HepG2 (cell line): ENCODE results near the gene BID. TPM values are rescaled to one million over a fixed set of nuclear protein-coding genes. Genes with fewer than 3 reads are reported as not detected.

ENCODE experiments used
- ATAC-seq: fragments of 200-7000 bp; cut with Tn5 transposase; 3 replicates; pipeline ENCODE4 v1.9.1; 2020; ENCODE audit warnings: mild to moderate bottlenecking, moderate library complexity
- BruUV-seq: library from RNA; stranded (reverse); fragments of 400-500 nt; replicated peaks from 2 replicates; lab custom pipeline; 2021; lab: Mats Ljungman, UMichigan
- CTCF ChIA-PET: fragments of 300-600 bp; formaldehyde crosslinking; extraction: SDS; loops from one replicate; lab custom pipeline; 2021; ENCODE audit warnings: low total read pairs, inconsistent platforms, low intra/inter-chr PET ratio; lab: Yijun Ruan, JAX
- POLR2A ChIA-PET: fragments of 350-600 bp; sonication (Branson Sonifier 250); formaldehyde crosslinking; loops from one replicate; lab custom pipeline; 2020; ENCODE audit warnings: antibody characterized with exemption, inconsistent platforms; lab: Yijun Ruan, JAX
- DNase-seq: peaks from one replicate; pipeline ENCODE4 v3.0.0-alpha.2; 2015; ENCODE audit warnings: low spot score
- FAIRE-seq: peaks from 3 replicates; lab custom pipeline; 2011; peaks lifted over from hg19 to GRCh38; lab: Jason Lieb, UNC
- H2AFZ ChIP-seq: one replicate; pipeline ENCODE4 v1.6.1; 2011; ENCODE audit warnings: low read length, inconsistent platforms
- H3K27ac ChIP-seq: fragments of 300-600 bp; 3 replicates; pipeline ENCODE4 v1.8.0; 2011; ENCODE audit warnings: mixed run types, mild to moderate bottlenecking, mixed read lengths, low read length, inconsistent platforms; ENCODE audit not compliant: insufficient read depth; ENCODE audit errors: extremely low read length
- H3K27me3 ChIP-seq, 2 experiments: fragments of 200-600 bp in 1 of 2; 2 replicates in 1 of 2; 3 replicates in 1 of 2; pipeline versions ENCODE4 v1.6.0 to v1.8.0; 2011; ENCODE audit warnings: low read length in 2 of 2, mild to moderate bottlenecking in 2 of 2, moderate library complexity in 2 of 2, inconsistent platforms in 1 of 2; ENCODE audit not compliant: insufficient read depth in 2 of 2, control insufficient read depth in 1 of 2
- H3K36me3 ChIP-seq, 2 experiments: fragments of 200-600 bp in 1 of 2; replicated peaks in 1 of 2; 2 replicates in 1 of 2; 3 replicates in 1 of 2; pipeline versions ENCODE4 v1.5.1 to v1.8.0; 2011; ENCODE audit warnings: low read length in 2 of 2, inconsistent platforms in 1 of 2; ENCODE audit not compliant: insufficient read depth in 2 of 2, control insufficient read depth in 1 of 2
- H3K4me1 ChIP-seq: 2 replicates; pipeline ENCODE4 v1.5.1; 2012; ENCODE audit warnings: low read length, inconsistent platforms; ENCODE audit not compliant: insufficient read depth
- H3K4me2 ChIP-seq: 2 replicates; pipeline ENCODE4 v1.6.0; 2011; ENCODE audit warnings: low read depth, low read length, inconsistent platforms
- H3K4me3 ChIP-seq, 3 experiments: fragments of 200-600 bp in 1 of 3; sonication (generic), shearing (Covaris generic) in 1 of 3; replicated peaks in 1 of 3; 2 replicates each; pipeline ENCODE4 v1.5.1; 2011 to 2016; ENCODE audit warnings: low read length in 3 of 3, inconsistent platforms in 2 of 3, low read depth in 2 of 3, mild to moderate bottlenecking in 2 of 3, control low read depth in 1 of 3, mixed read lengths in 1 of 3; ENCODE audit not compliant: insufficient read depth in 1 of 3
- H3K79me2 ChIP-seq: one replicate; pipeline ENCODE4 v1.6.1; 2011; ENCODE audit warnings: low read length, inconsistent platforms; ENCODE audit not compliant: insufficient read depth
- H3K9ac ChIP-seq: 2 replicates; pipeline ENCODE4 v1.6.0; 2011; ENCODE audit warnings: mild to moderate bottlenecking, low read depth, low read length, inconsistent platforms; ENCODE audit not compliant: insufficient read depth
- H3K9me3 ChIP-seq: 2 replicates; pipeline ENCODE4 v1.5.1; 2012; ENCODE audit warnings: mild to moderate bottlenecking, low read length
- H4K20me1 ChIP-seq: 2 replicates; pipeline ENCODE4 v1.6.0; 2011; ENCODE audit warnings: inconsistent platforms, mild to moderate bottlenecking, low read length, moderate library complexity; ENCODE audit not compliant: insufficient read depth
- ATRX ChIP-seq: sonication (generic); formaldehyde crosslinking; IDR thresholded peaks from 2 replicates; pipeline ENCODE4 v1.4.0; 2020; ENCODE audit warnings: missing genetic modification reagents, borderline replicate concordance
- GATAD2A ChIP-seq: IDR thresholded peaks from 2 replicates; pipeline ENCODE4 v1.6.1; 2016
- IRX3 ChIP-seq: sonication (generic); formaldehyde crosslinking; IDR thresholded peaks from 2 replicates; pipeline ENCODE4 v1.8.1; 2023; ENCODE audit warnings: mild to moderate bottlenecking, low read depth, missing genetic modification reagents, borderline replicate concordance
- MAF1 ChIP-seq: sonication (generic); formaldehyde crosslinking; IDR thresholded peaks from 2 replicates; pipeline ENCODE4 v1.5.0; 2020; ENCODE audit warnings: missing genetic modification reagents, borderline replicate concordance
- MZF1 ChIP-seq: sonication (generic); formaldehyde crosslinking; IDR thresholded peaks from 2 replicates; pipeline ENCODE4 v1.8.1; 2023; ENCODE audit warnings: mild to moderate bottlenecking, missing genetic modification reagents, borderline replicate concordance
- NFE2L1 ChIP-seq: sonication (generic); formaldehyde crosslinking; IDR thresholded peaks from 2 replicates; pipeline ENCODE4 v1.4.0; 2020; ENCODE audit warnings: missing genetic modification reagents, mild to moderate bottlenecking, borderline replicate concordance
- NFIC ChIP-seq: IDR thresholded peaks from 2 replicates; pipeline ENCODE4 v1.6.1; 2012; ENCODE audit warnings: mild to moderate bottlenecking, low read length, inconsistent platforms
- PHF21A ChIP-seq: sonication (generic); formaldehyde crosslinking; IDR thresholded peaks from 2 replicates; pipeline ENCODE4 v1.5.0; 2020; ENCODE audit warnings: mild to moderate bottlenecking, missing genetic modification reagents
- RBM22 ChIP-seq: fragments of 200-400 bp; formaldehyde crosslinking; optimal IDR thresholded peaks from 2 replicates; pipeline ENCODE3; 2017; ENCODE audit warnings: mild to moderate bottlenecking, low read length, moderate library complexity
- RORA ChIP-seq: sonication (generic); formaldehyde crosslinking; IDR thresholded peaks from 2 replicates; pipeline ENCODE4 v1.5.0; 2020; ENCODE audit warnings: mild to moderate bottlenecking, missing genetic modification reagents, moderate library complexity
- TCF7 ChIP-seq: sonication (generic); IDR thresholded peaks from 2 replicates; pipeline ENCODE4 v1.6.1; 2016; ENCODE audit warnings: antibody characterized with exemption, low read depth
- TEAD2 ChIP-seq: sonication (generic); formaldehyde crosslinking; IDR thresholded peaks from 2 replicates; pipeline ENCODE4 v1.9.0; 2021; ENCODE audit warnings: missing genetic modification reagents
- ZNF318 ChIP-seq: sonication (generic); formaldehyde crosslinking; IDR thresholded peaks from 2 replicates; pipeline ENCODE4 v1.4.0; 2020; ENCODE audit warnings: mild to moderate bottlenecking, missing genetic modification reagents
- ZNF562 ChIP-seq: sonication (generic); formaldehyde crosslinking; IDR thresholded peaks from 2 replicates; pipeline ENCODE4 v1.8.0; 2022; ENCODE audit warnings: missing genetic modification reagents, borderline replicate concordance
- ZNF570 ChIP-seq: sonication (generic); formaldehyde crosslinking; IDR thresholded peaks from 2 replicates; pipeline ENCODE4 v1.4.0; 2020; ENCODE audit warnings: mild to moderate bottlenecking, missing genetic modification reagents, borderline replicate concordance
- ZNF75D ChIP-seq: sonication (generic); formaldehyde crosslinking; IDR thresholded peaks from 2 replicates; pipeline ENCODE4 v1.8.1; 2023; ENCODE audit warnings: missing genetic modification reagents, mild to moderate bottlenecking, borderline replicate concordance
- ZNF891 ChIP-seq: sonication (generic); formaldehyde crosslinking; IDR thresholded peaks from 2 replicates; pipeline ENCODE4 v1.5.0; 2020; ENCODE audit warnings: mild to moderate bottlenecking, missing genetic modification reagents
- WGBS: methylation state at CpG from one replicate; pipeline ENCODE4 v1.1.6; 2017; ENCODE audit warnings: low lambda C conversion rate; 5-methylcytosine and 5-hydroxymethylcytosine counted together
- in situ Hi-C: cut with HindIII; loops from 2 replicates; pipeline ENCODE4 v1.10.0; 2017; ENCODE audit warnings: low pct_unique_long_range_greater_than_20kb; ENCODE audit not compliant: extremely low pct_ligation_motif_present
- intact Hi-C: fragments of 100-400 bp; cut with micrococcal nuclease; formaldehyde crosslinking; loops from one replicate; pipeline ENCODE4 v1.10.0; 2022; ENCODE audit not compliant: unreplicated experiment
- polyA plus RNA-seq, 8 experiments: library from polyadenylated mRNA; depleted of rRNA in 3 of 8; stranded (reverse) in 7 of 8; unstranded in 1 of 8; fragments of >200 nt; fragmentation: Illumina TruSeq in 4 of 8; extraction: Trizol in 4 of 8; gene quantifications; 2 replicates each; pipeline versions ENCODE4 v1.2.1 to v1.2.3, GENCODE V29; 2011 to 2016; ENCODE audit warnings: low read depth in 4 of 8, missing spikeins in 1 of 8, mixed read lengths in 1 of 8; ENCODE audit not compliant: insufficient read depth in 1 of 8
- total RNA-seq, 5 experiments: library from RNA; depleted of rRNA; stranded (reverse); fragments of >200 nt; fragmentation: Illumina TruSeq; extraction: Trizol; gene quantifications; 2 replicates each; pipeline ENCODE4 v1.2.3, GENCODE V29; 2016; ENCODE audit warnings: low read depth in 1 of 5

Gene BID
- total and polyA plus RNA-seq, 2 of the 13 experiments (the other 11 are each of a cell fraction or from before 2014, with no cell fraction given) = 35.3 to 51.7 TPM

- no peak overlapping the region for H3K4me2 ChIP-seq
- no peaks in the 10 kb centered on the region for H3K79me2 ChIP-seq
- no peak overlapping the region for H3K9ac ChIP-seq
- ChIA-PET CTCF (no interaction called here), POLR2A (no interaction called here)
- H3K36me3 ChIP-seq = no peaks in the 10 kb centered on the region
- WGBS = 95% methylated on average over 5 of the region's 5 CpGs
- no peak for TF ChIP-seq ATRX (CRISPR knock-in tag)
- TF ChIP-seq RBM22 = no peak
- TF ChIP-seq ZNF318 (CRISPR knock-in tag) = no peak
- TF ChIP-seq MZF1 (CRISPR knock-in tag) = no peak
- TF ChIP-seq RORA (CRISPR knock-in tag) = no peak
- no peak for TF ChIP-seq ZNF891
- TF ChIP-seq GATAD2A (CRISPR knock-in tag) = no peak
- no peak for TF ChIP-seq NFE2L1
- TF ChIP-seq IRX3 (CRISPR knock-in tag) = no peak
- no peak for TF ChIP-seq ZNF75D (CRISPR knock-in tag)
- TF ChIP-seq MAF1 (CRISPR knock-in tag) = no peak
- TF ChIP-seq PHF21A (CRISPR knock-in tag) = no peak
- no peak for TF ChIP-seq NFIC
- TF ChIP-seq ZNF570 (CRISPR knock-in tag) = no peak
- TF ChIP-seq ZNF562 (CRISPR knock-in tag) = no peak
- TF ChIP-seq TCF7 = no peak
- no peak for TF ChIP-seq TEAD2
- no TSS peak for BruUV-seq
- H3K27me3 ChIP-seq = no peaks in the 10 kb centered on the region; a peak in 1 of 5 replicates
- intact Hi-C loops (no loop called here), in situ Hi-C loops (no loop called here)
- no peaks in the 10 kb centered on the region for H3K4me1 ChIP-seq
- H2AFZ ChIP-seq = no peak overlapping the region
- H3K4me3 ChIP-seq = no peak overlapping the region
- DNase-seq (no peak), ATAC-seq (no peak), FAIRE-seq (no peak)
- no peaks in the 10 kb centered on the region for H3K9me3 ChIP-seq
- H3K27ac ChIP-seq = no peak overlapping the region
- no peaks in the 10 kb centered on the region for H4K20me1 ChIP-seq
These were observed 54.4 kb downstream of the BID start for GRCh38 chr22:17719911-17720310.
